Midbrain (tissue), 1 donor: Measurements from ENCODE around the gene SLC35A2.
A peak's percentile ranks its signal among the peaks of the same experiment; 100 is the strongest.

Source experiments
- DNase-seq: peaks from one replicate; lab custom pipeline; 2025; lab: John Stamatoyannopoulos, UW

Gene SLC35A2

GRCh38 chrX:48927736-48928382 is 16.4 kb upstream of the SLC35A2 start:
- DNase-seq, result no peak

- no peak for DNase-seq
These were observed 15.7 kb upstream of the SLC35A2 start for GRCh38 chrX:48927123-48927522.

- no peak for DNase-seq
These were observed 12.8 kb upstream of the SLC35A2 start for GRCh38 chrX:48924270-48924669.

DNA sequence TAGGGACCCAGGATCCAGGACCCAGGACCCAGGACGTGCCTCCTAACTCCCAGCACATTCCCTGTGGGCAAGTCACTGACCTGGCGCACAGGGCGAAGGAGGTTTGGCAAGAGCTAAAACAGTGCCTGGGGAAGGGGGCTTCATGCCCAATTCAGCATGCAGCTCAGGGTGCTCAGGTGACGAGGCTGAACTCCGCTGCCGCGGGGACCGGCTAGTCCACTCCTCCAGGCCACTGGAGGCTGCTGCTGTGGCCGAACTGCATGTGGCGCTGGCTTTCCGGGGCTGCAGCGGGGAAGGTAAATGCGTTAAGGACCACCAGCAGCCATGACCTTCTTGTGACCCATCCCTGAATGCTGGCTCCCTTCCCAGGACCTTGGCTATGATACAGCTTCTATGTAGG is 12.3 kb upstream of the SLC35A2 start:
- DNase-seq, result no peak

DNA sequence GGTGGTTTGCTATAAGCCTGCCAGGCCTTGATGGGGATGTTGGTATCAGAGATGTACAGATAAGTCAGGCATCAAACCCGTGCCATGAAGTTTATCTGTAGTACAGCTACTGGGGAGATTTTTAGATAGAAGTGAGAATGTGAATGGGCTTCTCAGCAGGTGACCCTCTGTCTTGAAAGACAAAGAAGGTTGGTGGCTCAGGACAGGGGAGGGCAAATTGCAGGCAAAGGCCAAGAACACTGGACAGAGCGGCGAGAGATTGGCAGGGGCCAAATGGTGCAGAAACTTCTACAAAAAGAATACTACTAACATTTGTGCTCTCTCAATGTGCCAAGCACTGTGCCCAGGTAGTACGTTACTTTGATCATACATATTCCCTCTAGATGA is 9.3 kb upstream of the SLC35A2 start:
- no peak for DNase-seq

DNA sequence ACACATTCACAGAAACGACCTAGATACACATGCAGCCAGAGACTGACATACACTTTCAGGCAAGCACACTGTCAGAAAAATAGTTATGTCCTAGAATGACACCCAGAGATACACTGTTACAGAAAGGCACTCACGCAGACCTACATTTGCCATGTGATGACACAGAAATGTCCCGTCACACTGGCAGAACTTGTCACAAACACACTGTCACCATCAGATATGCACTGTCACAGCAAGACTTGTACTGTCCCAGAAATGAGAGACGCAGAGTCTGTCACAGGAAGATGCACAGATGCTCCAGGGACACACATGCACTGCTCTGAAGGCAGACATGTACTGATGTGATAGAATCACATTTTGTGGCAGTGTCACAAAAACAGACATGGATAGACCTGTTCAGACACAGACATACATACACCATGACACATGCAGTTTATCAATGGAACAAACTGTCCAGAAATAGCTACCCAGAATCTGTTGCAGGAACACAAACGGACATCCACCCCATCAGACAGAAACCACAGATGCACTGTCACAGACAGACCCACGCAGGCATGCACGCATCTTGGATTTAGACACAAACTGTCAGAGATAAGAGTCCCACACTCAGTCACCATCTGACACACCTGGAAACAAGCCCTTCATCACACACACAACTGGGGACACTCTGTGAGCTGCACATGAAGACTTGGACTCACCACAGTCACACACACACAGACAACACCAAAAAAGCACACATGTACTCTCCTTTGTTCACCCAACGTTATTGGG is 8.7 kb upstream of the SLC35A2 start:
- no peak for DNase-seq

- DNase-seq, result no peak
These were observed 8.0 kb upstream of the SLC35A2 start for GRCh38 chrX:48919360-48919841.

- DNase-seq, result peak; percentile 75
These were observed 7.3 kb upstream of the SLC35A2 start, which contains the start of gene PIM2 for GRCh38 chrX:48918643-48919340. TSS of gene PIM2 (minus strand) at chrX:48919024. CDS start at chrX:48918834, 190 bp downstream.

- no peak for DNase-seq
These were observed 6.8 kb upstream of the SLC35A2 start for GRCh38 chrX:48918301-48918642.

- peak; percentile 83 for DNase-seq
These were observed 5.9 kb upstream of the SLC35A2 start for GRCh38 chrX:48917139-48918001.

DNA sequence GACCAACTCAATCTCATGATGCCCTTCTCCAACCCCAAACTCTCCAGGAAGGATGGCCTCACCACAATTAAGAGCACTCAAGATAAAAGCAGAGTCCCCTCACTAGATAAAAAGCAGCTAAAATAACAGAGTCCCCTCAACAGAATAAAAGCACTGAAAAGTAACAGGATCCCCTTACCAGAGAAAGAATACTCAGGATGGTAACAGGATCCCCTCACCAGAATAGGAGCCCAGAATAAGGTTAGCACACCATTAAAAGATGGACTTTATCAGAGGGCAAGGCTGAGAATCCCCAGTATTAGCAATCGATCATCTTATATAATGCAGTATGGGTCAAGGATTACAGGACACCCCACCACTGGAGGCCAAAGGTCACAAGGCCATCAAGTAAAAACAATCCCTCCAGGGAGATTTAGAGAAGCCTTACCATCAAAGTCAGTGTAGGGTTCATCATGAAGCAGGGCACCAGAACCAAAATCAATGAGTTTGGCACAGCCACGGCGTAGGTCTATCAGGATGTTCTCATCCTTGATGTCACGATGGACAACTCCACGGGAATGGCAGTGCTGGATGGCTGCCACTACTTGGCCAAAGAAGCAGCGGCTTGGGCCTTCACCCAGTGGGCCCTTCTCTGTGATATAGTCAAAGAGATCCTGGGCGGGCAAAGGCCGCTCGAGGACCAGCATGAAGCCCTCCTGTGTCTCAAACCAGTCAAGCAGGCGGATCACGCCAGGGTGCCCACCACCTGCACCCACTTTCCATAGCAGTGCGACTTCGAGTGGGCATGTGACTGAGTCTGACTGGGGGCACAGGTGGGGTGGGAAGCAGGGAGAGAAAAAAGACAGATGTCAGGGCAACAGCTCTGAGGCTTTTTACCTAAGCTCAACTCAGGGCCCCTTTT is 3.4 kb upstream of the SLC35A2 start:
- no peak for DNase-seq

- no peak for DNase-seq
These were observed 2.3 kb upstream of the SLC35A2 start for GRCh38 chrX:48913605-48914366.

GRCh38 chrX:48910926-48911411 is 477 bp downstream of the SLC35A2 start:
- DNase-seq, result no peak

- no peak for DNase-seq
These were observed 1.6 kb downstream of the SLC35A2 start for GRCh38 chrX:48909703-48910294.

DNA sequence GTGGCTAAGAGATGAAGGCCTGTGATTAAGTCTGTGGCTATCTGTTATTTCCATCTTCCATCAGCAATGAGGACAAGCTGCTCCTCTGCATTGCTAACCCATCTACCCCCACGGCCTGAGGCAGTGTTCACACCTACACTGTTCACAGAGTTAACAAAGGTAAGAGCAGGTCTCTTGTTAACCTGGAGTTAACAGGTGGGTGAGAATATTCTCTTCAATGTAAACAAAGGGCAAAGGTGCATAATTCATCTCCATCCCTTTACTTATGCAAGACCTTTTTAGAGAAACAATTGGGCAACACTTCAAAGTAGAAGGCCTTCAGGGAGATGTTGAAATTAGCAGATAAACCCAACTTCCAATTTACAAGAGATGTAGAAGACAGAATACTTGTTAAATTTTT is 2.8 kb downstream of the SLC35A2 start:
- DNase-seq, result no peak

GRCh38 chrX:48905090-48905790 is 6.2 kb downstream of the SLC35A2 start:
- DNase-seq, result no peak

DNA sequence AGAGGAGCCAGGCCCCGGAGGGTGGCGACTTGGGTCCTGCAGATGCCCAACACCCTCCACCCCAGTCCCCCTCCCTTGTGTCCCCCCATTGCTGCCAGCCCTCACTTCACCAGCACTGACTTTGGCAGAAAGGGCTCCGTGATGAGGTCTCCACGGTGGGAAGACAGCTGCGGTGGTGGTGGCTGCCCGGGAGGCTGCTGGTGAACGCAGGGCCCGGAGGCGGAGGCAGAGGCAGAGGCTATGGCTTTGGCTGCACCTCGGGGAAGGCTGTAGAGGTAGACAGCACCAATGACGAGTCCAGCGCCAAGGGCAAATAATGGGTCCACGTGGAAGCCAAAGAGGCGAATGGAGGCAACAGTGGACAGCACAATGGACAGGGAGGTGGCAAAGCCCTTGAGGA is 6.8 kb downstream of the SLC35A2 start:
- DNase-seq, result no peak

- no peak for DNase-seq
These were observed 7.3 kb downstream of the SLC35A2 start for GRCh38 chrX:48904180-48904579.

- DNase-seq, result no peak
These were observed 8.2 kb downstream of the SLC35A2 start for GRCh38 chrX:48903290-48903689.
